Measurements from ENCODE around the gene TBC1D14.
"Not testable (repeated sequence)": the region's sequence is repeated elsewhere in the genome, so short reads cannot be mapped to it uniquely, and the experiment has no call there.

Gene TBC1D14

GRCh38 chr4:6977846-6978245, 68.2 kb downstream of the TBC1D14 start:
- DNase-seq = not testable (repeated sequence)

GRCh38 chr4:6983544-6984142, 74.0 kb downstream of the TBC1D14 start:
- no peak for DNase-seq

- no peak for DNase-seq
These were observed 75.2 kb downstream of the TBC1D14 start for GRCh38 chr4:6984612-6985425.

GRCh38 chr4:6986072-6986780, 76.6 kb downstream of the TBC1D14 start:
- DNase-seq = no peak

GRCh38 chr4:6986781-6987587, 77.4 kb downstream of the TBC1D14 start:
- DNase-seq = no peak

GRCh38 chr4:6987588-6987961, 77.9 kb downstream of the TBC1D14 start:
- no peak for DNase-seq

- no peak for DNase-seq
These were observed 78.5 kb downstream of the TBC1D14 start for GRCh38 chr4:6988016-6988715.

- no peak for DNase-seq
These were observed 79.8 kb downstream of the TBC1D14 start for GRCh38 chr4:6989331-6989923.

GRCh38 chr4:6990661-6991060, 81.0 kb downstream of the TBC1D14 start:
- DNase-seq = no peak

- no peak for DNase-seq
These were observed 81.6 kb downstream of the TBC1D14 start for GRCh38 chr4:6991249-6991648.

GRCh38 chr4:6991771-6992557, 82.3 kb downstream of the TBC1D14 start:
- no peak for DNase-seq

- no peak for DNase-seq
These were observed 83.4 kb downstream of the TBC1D14 start for GRCh38 chr4:6992728-6993677.

GRCh38 chr4:6996481-6996880, 86.9 kb downstream of the TBC1D14 start:
- DNase-seq = no peak

GRCh38 chr4:6999172-7000086, 89.8 kb downstream of the TBC1D14 start:
- no peak for DNase-seq

GRCh38 chr4:7000421-7001176, 91.0 kb downstream of the TBC1D14 start:
- no peak for DNase-seq

- no peak for DNase-seq
These were observed 91.6 kb downstream of the TBC1D14 start for GRCh38 chr4:7001271-7001670.

- no peak for DNase-seq
These were observed 92.7 kb downstream of the TBC1D14 start for GRCh38 chr4:7002336-7002735.

All from cortex of kidney (tissue), 1 donor.